Stimulated activated CD4-positive, alpha-beta T cell treated with anti-CD3 and anti-CD28 coated beads, Interleukin-12 subunit alpha, Interleukin-12 subunit beta, amount 100 ng/mL, for 4 hours (primary cell): Measurements from ENCODE around the gene LHCGR.

Experiments used
- DNase-seq: peaks from one replicate; pipeline ENCODE4 v3.0.0-alpha.2; 2020

Gene LHCGR

GRCh38 chr2:48755473-48755872 lies at the start of gene LHCGR:
TSS of gene LHCGR (minus strand) at chr2:48755724. CDS start at chr2:48755671, 53 bp downstream.
- DNase-seq, result no peak

- DNase-seq, result no peak
These were observed 44.1 kb upstream of the LHCGR start for GRCh38 chr2:48799601-48800000.

GRCh38 chr2:48795065-48795464 lies 39.5 kb upstream of the LHCGR start:
- no peak for DNase-seq

GRCh38 chr2:48793671-48794070 lies 38.1 kb upstream of the LHCGR start:
- DNase-seq, result no peak

GRCh38 chr2:48792030-48792429 lies 36.5 kb upstream of the LHCGR start:
- DNase-seq, result no peak

GRCh38 chr2:48790407-48791170 lies 35.1 kb upstream of the LHCGR start:
- no peak for DNase-seq

GRCh38 chr2:48787580-48787979 lies 32.1 kb upstream of the LHCGR start:
- no peak for DNase-seq

- no peak for DNase-seq
These were observed 25.8 kb upstream of the LHCGR start for GRCh38 chr2:48781366-48781765.

- DNase-seq, result no peak
These were observed 23.6 kb upstream of the LHCGR start for GRCh38 chr2:48779019-48779716.

GRCh38 chr2:48774251-48774650 lies 18.7 kb upstream of the LHCGR start:
- no peak for DNase-seq

- no peak for DNase-seq
These were observed 15.9 kb upstream of the LHCGR start for GRCh38 chr2:48771241-48772014.

GRCh38 chr2:48770181-48770580 lies 14.7 kb upstream of the LHCGR start:
- no peak for DNase-seq

GRCh38 chr2:48768669-48769068 lies 13.1 kb upstream of the LHCGR start:
- no peak for DNase-seq

- no peak for DNase-seq
These were observed 11.8 kb upstream of the LHCGR start for GRCh38 chr2:48767330-48767729.

GRCh38 chr2:48760826-48761225 lies 5.3 kb upstream of the LHCGR start:
- no peak for DNase-seq

- DNase-seq, result no peak
These were observed 4.2 kb upstream of the LHCGR start for GRCh38 chr2:48759682-48760081.

- DNase-seq, result no peak
These were observed 765 bp upstream of the LHCGR start for GRCh38 chr2:48756289-48756688.

GRCh38 chr2:48754874-48755273 lies 650 bp downstream of the LHCGR start:
- DNase-seq, result no peak

GRCh38 chr2:48753228-48753627 lies 2.3 kb downstream of the LHCGR start:
- no peak for DNase-seq

- DNase-seq, result no peak
These were observed 5.3 kb downstream of the LHCGR start for GRCh38 chr2:48750128-48750739.

- DNase-seq, result no peak
These were observed 6.0 kb downstream of the LHCGR start for GRCh38 chr2:48749291-48750127.

GRCh38 chr2:48747319-48747718 lies 8.2 kb downstream of the LHCGR start:
- no peak for DNase-seq
